Cortex of kidney (tissue), 1 donor: ENCODE results near the gene LRRN3.

Source experiments
- DNase-seq: peaks from one replicate; lab custom pipeline; 2025; lab: John Stamatoyannopoulos, UW

Gene LRRN3

GRCh38 chr7:111168182-111168581 is 77.3 kb downstream of the LRRN3 start:
- DNase-seq: no peak

- no peak for DNase-seq
These were observed 81.8 kb downstream of the LRRN3 start for GRCh38 chr7:111172564-111173257.

- DNase-seq: no peak
These were observed 82.6 kb downstream of the LRRN3 start for GRCh38 chr7:111173528-111173927.

GRCh38 chr7:111173990-111174389 is 83.1 kb downstream of the LRRN3 start:
- no peak for DNase-seq

- DNase-seq: no peak
These were observed 83.6 kb downstream of the LRRN3 start for GRCh38 chr7:111174510-111174909.
